Brain microvascular endothelial cell (primary cell): ENCODE data around the gene AANAT.

Experiments
- DNase-seq: peaks from one replicate; pipeline ENCODE4 v3.0.0-alpha.2; 2020
- H3K27ac ChIP-seq: fragments of 250-450 bp; sonication (Bioruptor Pico); 2 replicates; pipeline ENCODE4 v1.5.1; 2020; ENCODE audit warnings: mild to moderate bottlenecking, moderate library complexity
- H3K27me3 ChIP-seq: fragments of 250-450 bp; sonication (Bioruptor Pico); replicated peaks from 2 replicates; pipeline ENCODE4 v1.5.1; 2020; ENCODE audit warnings: mild to moderate bottlenecking
- H3K36me3 ChIP-seq: fragments of 250-450 bp; sonication (Bioruptor Pico); replicated peaks from 2 replicates; pipeline ENCODE4 v1.5.1; 2020; ENCODE audit warnings: mild to moderate bottlenecking
- H3K4me3 ChIP-seq: 2 replicates; pipeline ENCODE4 v1.5.1; 2011; ENCODE audit warnings: low read depth, mild to moderate bottlenecking, control low read depth, low read length, moderate library complexity
- CTCF ChIP-seq: IDR thresholded peaks from 2 replicates; pipeline ENCODE4 v1.5.1; 2011; ENCODE audit warnings: low read depth, mild to moderate bottlenecking, moderate library complexity, low read length, control low read depth, inconsistent platforms; ENCODE audit errors: missing control alignments
- in situ Hi-C: cut with HindIII; loops from 2 replicates; pipeline ENCODE4 v1.10.0; 2017; ENCODE audit warnings: low sequenced_read_pairs, low pct_ligation_motif_present

Gene AANAT

GRCh38 chr17:76517638-76518038 is 50.2 kb downstream of the AANAT start:
- DNase-seq: no peak
- in situ Hi-C loops: no loop called here
- Histone ChIP-seq H3K27ac (no peak overlapping the region), H3K27me3 (no peaks in the 10 kb centered on the region), H3K36me3 (no peaks in the 10 kb centered on the region), H3K4me3 (no peak overlapping the region)
- peak; percentile 11 for TF ChIP-seq CTCF

GRCh38 chr17:76519048-76519966 is 51.9 kb downstream of the AANAT start:
- no peaks in the 10 kb centered on the region for H3K27me3 ChIP-seq
- in situ Hi-C loops: no loop called here
- no peak overlapping the region for H3K27ac ChIP-seq
- no peak overlapping the region for H3K4me3 ChIP-seq
- no peak for DNase-seq
- no peaks in the 10 kb centered on the region for H3K36me3 ChIP-seq
- no peak for TF ChIP-seq CTCF
